ENCODE measurements around the gene EP400. TPM values are rescaled to one million over a fixed set of nuclear protein-coding genes. Genes with fewer than 3 reads are reported as not detected.

Gene EP400
- polyA plus RNA-seq, 3 donors: 6.1 to 14.3 (median 11.0) TPM

DNA sequence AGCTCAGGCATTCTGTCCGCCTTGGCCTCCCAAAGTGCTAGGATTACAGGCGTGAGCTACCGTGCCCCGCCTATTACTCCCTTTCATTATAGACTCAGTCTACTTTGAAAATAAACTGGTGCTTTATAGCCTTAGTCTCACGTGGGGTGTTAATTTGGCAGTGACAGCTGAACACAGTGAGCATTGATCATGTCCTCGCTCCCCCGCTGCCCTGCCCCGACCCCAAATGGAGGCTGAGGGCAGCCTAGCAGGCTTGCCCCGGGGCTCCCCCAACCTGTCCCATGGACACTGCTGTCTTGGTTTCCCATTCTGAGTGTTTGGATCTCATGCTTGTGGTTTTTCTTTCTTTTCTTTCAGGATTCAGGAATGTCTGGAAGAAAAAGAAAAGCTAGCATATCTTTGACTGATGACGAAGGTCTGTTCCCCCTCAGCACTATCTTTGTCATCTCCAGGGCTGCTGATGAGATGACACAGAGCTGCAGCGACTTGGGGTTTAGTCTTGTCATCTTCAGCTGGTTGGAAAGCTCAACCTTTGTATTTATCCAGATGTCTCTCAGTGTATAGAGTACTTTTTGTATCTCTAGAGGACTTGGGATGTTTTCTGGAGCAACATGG, 42.2 kb downstream of the EP400 start:
- H3K27ac ChIP-seq (ENCODE audit: low read depth, low read length): no peak overlapping the region
- WGBS, 3 donors: 88 to 92% (median 92%) methylated on average over 11 of the region's 11 CpGs

DNA sequence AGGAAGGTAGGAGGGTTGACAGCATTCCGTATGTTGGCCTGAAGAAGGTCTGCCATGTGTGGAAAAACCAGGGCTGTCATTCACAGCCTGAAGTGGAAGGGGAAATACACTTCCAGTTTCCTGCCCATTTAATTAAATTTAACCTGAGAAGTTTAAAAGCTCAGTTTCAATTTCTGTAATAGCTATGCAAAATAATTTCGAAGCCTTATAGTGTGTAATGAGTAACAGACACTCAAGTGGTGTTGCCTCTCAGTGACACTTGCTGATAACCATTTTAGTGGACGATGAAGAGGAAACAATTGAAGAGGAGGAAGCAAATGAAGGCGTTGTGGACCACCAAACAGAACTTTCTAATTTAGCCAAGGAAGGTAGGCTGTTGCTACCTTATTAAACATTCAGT, 44.8 kb downstream of the EP400 start:
- H3K27ac ChIP-seq (ENCODE audit: low read depth, low read length): no peak overlapping the region
- 86 to 95% (median 90%) methylated on average over 4 of the region's 4 CpGs for WGBS, 3 donors

DNA sequence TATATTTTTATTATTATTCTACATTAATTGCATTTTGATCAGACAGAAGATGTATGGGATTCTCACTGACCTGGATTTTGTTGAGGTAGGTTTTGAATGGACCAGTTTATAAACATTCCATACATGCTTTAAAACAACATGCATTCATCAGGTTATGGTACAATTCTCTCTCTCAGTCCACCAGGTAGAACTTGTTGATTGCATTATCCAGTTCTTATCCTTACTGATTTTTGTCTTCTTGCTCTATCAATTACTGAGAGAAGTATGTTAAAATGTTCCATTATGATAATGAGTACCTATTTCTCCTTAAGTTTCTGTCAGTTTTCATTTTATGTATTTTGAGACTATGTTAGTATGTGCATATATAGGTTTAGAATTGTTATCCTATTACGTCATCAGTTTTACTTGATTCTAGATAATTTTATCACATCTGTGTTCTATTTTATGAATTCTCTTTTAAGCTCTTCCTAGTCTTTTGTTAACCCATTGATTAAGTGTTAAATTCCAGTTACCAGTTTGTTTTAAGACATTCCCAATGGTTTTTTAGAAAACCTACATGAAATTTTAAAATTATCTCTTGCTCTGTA, 50.6 kb downstream of the EP400 start:
- no peak overlapping the region for H3K27ac ChIP-seq (ENCODE audit: low read depth, low read length)

DNA sequence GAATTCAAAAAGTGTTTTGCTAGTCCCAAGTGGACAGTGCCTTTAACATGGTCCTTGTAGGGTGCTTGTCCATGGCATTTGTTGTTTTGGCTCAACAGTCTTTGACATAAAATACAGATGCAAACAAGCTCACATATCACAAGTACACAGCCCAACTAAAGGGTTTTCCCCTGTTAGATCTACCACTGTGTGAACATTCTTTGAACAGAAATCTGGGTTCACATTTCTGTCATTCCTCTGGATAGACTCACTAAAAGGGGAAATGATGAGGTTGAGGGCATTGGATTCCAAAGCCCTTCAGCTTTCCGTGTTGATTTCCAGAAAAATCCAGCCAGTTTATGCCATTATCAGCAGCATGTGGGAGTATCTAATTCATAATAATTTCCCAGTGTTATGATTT, 54.1 kb downstream of the EP400 start:
- 68 to 78% (median 76%) methylated on average over 1 of the region's 1 CpG for WGBS, 3 donors
- H3K27ac ChIP-seq (ENCODE audit: low read depth, low read length): no peak overlapping the region

More for the DNA sequence above, 50.6 kb downstream of the EP400 start:
- 84 to 98% (median 94%) methylated on average over 1 of the region's 1 CpG for WGBS, 3 donors

DNA sequence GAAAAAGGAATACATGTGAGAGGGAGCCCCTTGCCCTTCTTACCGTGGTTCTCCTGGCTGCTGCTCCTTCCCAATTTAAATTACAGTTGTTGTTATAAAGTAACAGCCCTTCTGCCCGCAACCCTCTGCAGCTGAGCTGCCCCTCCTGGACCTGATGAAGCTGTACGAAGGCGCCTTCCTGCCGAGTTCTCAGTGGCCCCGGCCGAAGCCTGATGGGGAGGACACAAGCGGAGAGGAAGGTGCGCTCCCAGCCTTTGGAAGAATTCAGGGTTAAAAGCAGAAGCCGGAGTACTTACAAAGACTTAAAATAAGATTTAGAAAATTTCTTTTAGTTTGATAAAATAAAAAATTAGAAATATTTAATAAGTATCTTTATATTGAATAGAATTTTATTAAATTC, 55.2 kb downstream of the EP400 start:
- H3K27ac ChIP-seq (ENCODE audit: low read depth, low read length): no peak overlapping the region
- WGBS, 3 donors: 94 to 97% (median 97%) methylated on average over 10 of the region's 10 CpGs

DNA sequence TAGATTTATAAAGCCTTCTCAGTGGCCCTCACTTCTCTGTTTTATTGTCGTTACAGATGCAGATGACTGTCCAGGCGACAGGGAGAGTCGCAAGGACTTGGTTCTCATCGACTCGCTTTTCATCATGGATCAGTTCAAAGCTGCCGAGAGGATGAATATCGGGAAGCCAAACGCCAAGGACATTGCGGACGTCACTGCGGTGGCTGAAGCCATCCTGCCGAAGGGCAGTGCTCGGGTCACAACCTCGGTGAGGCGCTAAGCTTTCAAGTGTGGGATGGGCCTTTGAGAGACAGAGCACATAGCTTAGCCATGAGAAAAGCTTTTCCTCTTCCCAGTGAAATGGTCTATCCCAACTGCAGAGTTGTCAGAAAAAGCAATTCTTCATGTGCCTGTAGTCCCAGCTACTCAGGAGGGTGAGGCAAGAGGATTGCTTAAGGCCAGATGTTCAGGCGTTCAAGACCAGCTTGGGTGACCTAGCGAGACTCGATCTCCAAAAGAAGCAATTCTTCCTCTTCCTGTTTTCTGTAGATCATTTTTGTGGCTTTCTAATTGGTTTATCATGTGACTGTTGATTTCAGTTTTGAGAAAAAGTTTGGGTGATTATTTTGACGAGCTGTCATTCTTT, 56.4 kb downstream of the EP400 start:
- 88 to 94% (median 89%) methylated on average over 19 of the region's 19 CpGs for WGBS, 3 donors
- H3K27ac ChIP-seq (ENCODE audit: low read depth, low read length): no peak overlapping the region

DNA sequence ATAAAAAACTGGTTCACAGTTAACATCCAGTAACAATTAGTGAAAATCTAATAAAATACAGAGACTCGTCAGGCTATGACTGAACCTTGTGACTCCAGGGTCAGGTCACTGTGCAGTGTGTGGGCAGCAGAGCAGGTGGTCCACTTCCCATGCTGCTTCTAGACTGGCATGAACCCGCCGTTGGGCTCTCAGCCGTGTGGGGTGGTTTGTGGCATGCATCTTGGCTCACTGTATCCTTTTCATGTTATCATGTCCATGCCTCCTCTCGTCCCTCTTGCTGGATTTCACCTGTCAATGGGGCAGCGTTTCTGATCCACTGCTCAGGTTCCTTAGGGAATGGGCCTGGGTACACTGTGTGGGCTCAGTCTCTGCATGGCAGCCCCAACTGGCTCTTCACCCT, 57.3 kb downstream of the EP400 start:
- H3K27ac ChIP-seq (ENCODE audit: low read depth, low read length): no peak overlapping the region
- WGBS, 3 donors: 53 to 95% (median 92%) methylated on average over 6 of the region's 6 CpGs

DNA sequence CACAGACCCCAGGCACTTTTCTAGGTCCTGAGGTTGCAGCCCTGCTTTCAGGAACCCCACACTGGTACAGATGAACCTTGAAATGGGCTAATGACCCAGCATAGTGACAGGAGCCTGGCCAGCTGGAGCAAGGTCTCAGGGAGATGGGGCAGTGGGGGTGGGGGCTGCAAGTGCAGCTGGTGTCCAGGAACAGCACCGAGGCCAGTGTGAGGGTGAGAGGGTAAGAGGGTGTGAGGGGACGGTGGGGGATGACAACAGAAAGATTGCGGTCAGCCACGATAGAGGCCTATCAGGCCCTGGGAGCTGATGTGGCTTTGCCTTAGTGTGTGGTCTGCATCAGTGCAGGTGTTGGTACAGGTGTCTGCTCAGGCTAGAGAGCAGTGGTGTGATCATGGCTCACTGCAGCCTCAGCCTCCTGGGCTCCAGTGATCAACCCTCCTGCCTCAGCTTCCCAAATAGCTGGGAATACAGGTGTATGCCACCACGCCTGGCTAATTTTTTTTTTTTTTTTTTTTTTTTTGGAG, 59.7 kb downstream of the EP400 start:
- H3K27ac ChIP-seq (ENCODE audit: low read depth, low read length): no peak overlapping the region
- 97 to 98% (median 97%) methylated on average over 5 of the region's 5 CpGs for WGBS, 3 donors

DNA sequence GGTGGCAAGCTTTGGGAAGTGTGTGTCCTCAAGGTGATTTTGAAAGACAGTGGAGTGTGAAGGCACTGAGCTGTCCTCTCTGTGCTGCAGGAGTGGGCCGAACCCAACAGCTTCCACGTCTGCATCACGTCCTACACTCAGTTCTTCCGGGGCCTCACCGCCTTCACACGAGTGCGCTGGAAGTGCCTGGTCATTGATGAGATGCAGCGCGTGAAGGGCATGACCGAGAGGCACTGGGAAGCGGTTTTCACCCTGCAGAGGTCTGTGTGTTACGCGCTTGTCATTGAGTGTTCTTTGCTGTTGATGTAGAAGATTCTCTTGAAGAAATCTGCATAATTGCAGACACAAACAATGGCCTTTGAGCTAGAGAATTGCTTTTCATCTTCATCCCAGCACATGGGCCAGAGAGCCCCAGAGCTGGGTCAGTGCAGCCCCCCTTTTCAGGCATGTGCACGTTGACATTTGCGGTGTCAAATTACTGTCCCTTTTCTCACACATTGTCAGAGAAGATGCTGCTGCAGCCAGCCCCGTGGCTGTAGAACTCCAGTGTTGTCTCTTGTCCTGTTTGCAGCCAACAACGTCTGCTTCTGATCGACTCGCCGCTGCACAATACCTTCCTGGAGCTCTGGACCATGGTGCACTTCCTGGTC, 63.3 kb downstream of the EP400 start:
- no peak overlapping the region for H3K27ac ChIP-seq (ENCODE audit: low read depth, low read length)

DNA sequence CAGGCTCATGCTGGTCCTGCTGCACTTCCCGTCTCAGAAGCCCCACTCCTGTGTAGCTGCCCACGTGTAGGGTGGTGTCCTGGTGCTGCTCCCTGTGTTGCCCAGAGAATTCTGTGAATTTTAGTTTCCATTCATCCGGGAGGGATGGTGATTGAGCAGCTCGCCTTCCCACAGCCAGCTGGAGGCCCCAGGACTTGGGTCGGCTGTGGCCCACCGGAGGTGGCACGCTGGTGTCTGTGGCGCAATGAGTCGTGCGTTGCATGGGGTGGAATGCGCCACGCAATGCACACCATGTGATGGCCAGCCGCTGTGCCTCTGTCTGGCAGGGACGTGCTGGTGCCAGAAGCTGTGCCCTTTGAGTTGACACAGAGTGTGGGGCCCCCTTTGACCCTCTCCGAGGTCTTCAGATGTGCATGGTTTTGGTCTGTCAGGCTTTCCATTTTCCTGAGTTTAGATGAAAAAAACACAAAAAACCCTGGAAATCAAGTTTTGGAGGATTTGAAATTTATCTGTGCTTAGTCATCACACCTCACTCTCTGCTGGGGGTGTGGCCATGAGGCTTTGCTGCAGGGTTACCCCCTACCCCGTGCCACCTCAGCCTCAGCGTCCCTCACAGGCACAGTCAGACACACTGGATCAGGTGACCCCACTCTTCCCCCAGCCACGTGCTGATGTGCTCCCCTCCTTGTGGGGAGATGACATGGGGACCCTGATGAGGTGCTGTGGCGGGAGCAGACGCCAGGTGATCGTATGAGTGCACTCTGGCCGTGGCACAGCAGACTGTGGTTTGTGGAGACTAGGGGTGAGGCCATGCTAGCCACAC, 64.6 kb downstream of the EP400 start:
- 91% methylated on average over 22 of the region's 22 CpGs for WGBS, 3 donors
- no peak overlapping the region for H3K27ac ChIP-seq (ENCODE audit: low read depth, low read length)

More for the DNA sequence above, 63.3 kb downstream of the EP400 start:
- 84 to 89% (median 88%) methylated on average over 20 of the region's 20 CpGs for WGBS, 3 donors

DNA sequence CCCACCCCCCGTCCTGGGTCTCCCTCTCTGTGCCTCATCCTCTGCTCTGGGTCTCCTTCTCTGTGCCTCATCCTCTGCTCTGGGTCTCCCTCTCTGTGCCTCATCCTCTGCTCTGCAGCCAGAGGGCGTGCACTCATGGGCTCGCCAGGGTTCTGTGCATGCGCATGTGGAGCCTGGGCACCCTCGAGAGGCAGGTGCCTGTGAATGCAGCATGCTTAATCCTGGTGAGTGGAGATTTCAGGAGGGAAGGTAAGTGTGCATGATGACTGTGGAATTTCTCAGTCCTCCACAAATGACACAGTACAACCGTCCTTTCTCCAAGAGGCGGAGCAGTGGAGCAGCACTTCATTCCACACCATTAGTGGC, 65.2 kb downstream of the EP400 start:
- 93 to 95% (median 94%) methylated on average over 7 of the region's 7 CpGs for WGBS, 3 donors

DNA sequence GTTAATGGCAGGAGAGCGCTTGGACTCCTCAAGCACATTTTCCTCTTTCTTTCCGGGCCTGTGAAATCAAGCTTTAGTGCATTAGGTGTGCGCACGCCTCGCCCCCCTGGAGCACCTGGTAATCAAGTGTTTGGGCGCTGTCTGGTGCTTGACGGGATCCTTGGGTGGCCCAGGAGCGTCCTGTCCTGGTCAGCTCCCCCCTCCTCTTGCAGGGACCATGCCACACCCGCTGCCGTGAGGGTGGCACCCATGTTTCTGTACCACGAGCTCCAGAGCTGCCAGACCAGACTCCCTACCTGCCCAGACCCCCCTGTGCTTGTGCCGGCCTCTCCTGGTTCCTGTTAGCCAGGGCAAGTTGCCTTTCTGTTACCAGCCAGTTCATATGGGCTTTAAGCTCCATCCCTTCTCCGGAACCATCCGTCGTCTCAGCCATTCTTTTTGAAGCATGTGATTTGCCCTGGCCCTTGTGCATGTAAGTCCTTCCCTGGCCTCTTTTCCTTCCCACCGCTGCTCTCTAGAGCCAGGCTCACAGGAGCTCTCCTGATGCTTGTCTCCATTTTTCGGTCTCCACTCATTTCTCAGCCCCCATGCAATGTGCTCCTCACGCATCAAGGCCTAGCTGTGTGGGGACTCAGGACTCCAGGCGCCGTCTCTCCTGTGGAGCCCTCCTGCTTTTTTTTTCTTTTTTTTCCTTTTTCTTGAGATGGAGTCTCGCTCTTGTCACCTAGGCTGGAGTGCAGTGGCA, 66.1 kb downstream of the EP400 start:
- no peak overlapping the region for H3K27ac ChIP-seq (ENCODE audit: low read depth, low read length)
- 94 to 96% (median 96%) methylated on average over 21 of the region's 21 CpGs for WGBS, 3 donors

More for the DNA sequence above, 65.2 kb downstream of the EP400 start:
- no peak overlapping the region for H3K27ac ChIP-seq (ENCODE audit: low read depth, low read length)

DNA sequence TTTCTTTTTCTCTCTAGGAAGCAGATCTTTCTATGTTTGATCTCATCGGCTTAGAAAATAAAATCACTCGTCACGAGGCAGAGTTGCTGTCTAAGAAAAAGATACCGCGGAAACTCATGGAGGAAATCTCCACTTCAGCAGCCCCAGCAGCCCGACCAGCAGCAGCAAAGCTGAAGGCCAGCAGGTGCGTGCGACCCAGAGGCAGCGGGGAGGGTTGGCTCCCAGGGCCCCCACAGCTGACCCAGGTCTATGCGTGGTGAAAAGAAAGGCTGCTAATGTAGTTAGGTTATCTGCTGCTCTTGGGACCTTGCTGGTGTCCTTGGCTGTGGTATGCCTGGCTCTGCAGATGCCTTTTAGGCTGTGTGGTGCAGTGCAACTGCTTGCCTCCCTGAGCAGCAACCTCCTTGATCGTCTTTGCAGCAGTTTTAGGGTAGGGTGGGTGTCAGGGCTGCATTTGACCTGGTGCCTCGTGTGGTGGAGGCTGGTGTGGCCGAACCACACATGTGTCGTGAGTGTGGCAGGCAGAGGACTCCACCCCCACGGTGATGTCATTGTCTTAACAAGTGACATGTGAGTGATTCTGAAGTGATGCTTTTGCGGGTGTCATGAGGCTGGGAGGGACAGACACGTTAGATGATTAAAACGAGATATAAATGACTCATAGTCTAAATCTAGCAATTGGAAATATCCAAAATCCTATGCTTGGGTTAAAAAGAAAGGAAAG, 68.6 kb downstream of the EP400 start:
- no peak overlapping the region for H3K27ac ChIP-seq (ENCODE audit: low read depth, low read length)
- 93 to 94% (median 93%) methylated on average over 18 of the region's 18 CpGs for WGBS, 3 donors

DNA sequence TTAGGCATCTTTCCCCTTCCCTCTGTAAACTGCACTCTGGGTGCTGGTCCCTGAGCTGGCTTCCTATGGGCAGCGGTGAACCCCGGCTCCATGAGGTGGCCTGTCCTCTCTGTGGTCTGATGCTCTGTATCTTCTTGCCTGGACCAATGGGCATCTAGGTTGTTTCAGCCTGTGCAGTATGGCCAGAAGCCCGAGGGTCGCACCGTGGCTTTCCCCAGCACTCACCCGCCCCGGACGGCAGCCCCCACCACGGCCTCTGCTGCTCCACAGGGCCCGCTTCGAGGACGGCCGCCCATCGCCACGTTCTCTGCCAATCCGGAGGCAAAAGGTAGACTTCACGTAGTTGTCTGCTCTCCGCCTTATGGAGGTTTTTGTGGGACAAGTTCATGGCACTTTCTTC, 70.1 kb downstream of the EP400 start:
- H3K27ac ChIP-seq (ENCODE audit: low read depth, low read length): no peak overlapping the region
- WGBS, 3 donors: 96 to 98% (median 97%) methylated on average over 18 of the region's 18 CpGs

DNA sequence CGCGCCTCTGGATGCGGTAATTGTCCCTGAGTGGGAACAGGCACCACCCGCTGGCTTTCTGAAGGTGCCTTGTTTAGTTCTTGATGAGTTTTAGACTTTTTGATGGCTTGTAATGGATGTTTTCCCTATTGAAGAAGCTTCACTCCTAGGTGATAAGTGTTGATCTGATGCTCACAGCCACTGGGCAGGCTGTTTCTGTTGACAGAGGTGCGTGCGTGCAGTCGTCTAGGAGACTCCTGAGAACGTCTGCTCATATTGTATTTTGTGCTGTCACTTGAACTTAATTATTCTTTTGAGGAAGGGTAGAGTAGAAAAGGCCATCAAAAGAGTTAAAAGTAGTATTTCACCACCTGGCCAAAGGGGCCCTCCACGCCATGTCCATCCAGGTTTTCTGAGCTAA, 70.5 kb downstream of the EP400 start:
- no peak overlapping the region for H3K27ac ChIP-seq (ENCODE audit: low read depth, low read length)
- WGBS, 3 donors: 87 to 94% (median 94%) methylated on average over 9 of the region's 9 CpGs

DNA sequence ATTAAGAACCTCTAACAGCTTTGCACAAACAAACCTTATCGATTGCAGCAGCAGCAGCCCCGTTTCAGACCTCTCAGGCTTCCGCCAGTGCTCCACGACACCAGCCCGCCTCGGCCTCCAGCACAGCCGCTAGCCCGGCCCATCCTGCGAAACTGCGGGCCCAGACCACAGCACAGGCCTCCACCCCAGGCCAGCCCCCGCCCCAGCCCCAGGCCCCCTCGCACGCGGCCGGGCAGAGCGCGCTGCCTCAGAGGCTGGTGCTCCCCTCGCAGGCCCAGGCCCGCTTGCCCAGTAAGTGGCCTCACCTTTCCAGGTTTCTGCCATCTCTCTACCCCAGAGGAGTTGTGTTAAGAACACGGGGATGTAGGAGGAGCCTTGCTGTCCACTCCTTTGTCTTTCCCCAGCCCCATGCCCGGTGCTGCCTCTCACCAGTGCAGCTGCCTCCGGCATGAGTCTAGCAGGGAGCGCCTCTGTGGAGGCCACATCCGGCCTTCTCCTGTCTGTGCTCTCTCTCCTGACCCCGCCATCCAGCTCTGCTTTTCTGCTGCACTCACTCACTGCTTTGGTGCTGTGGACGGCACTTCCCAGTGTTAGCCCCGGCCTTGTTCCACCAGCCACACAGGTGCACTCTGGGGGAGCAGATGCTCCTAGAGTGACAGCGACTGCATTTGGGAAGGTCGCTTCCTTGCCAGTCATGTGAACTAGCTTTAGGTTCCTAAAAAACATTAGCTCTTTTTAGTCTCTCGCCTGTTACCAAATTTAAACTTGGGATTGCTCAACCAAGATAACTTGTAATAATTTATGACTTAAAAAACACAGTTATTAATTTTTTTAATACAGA, 71.5 kb downstream of the EP400 start:
- H3K27ac ChIP-seq (ENCODE audit: low read depth, low read length): no peak overlapping the region
- WGBS, 3 donors: 85 to 89% (median 87%) methylated on average over 29 to 30 of the region's 30 CpGs

All from adipose tissue (tissue), 3 donors.